ENCODE measurements around the gene TTC7B. TPM values are rescaled to one million over a fixed set of nuclear protein-coding genes. Genes with fewer than 3 reads are reported as not detected.

The TTC7B gene
- total and polyA plus RNA-seq, 2 experiments from 2014 or later = 7.9 to 28.6 TPM

- Mint-ChIP-seq H3K36me3 (ENCODE audit: low read depth) (peaks cover 4% of the 10 kb centered on the region; the same call in 1 of the 3 replicates), H3K27ac (peak overlapping the region; percentile 47; the same call in 1 of the 2 replicates), H3K9me3 (peaks cover 5% of the 10 kb centered on the region; the same call in 2 of the 3 replicates), H3K27me3 (ENCODE audit: insufficient read depth, low read depth, poor library complexity) (peaks cover 5% of the 10 kb centered on the region), H3K4me1 (peaks cover 9% of the 10 kb centered on the region), H3K4me3 (no peak overlapping the region)
- no peaks in the 10 kb centered on the region for H3F3A ChIP-seq (replicated peaks; ENCODE audit: low read depth)
- no peak overlapping the region for H3K4me3 ChIP-seq
- no peak for DNase-seq (ENCODE audit: low spot score)
- no peaks in the 10 kb centered on the region for H3K36me3 ChIP-seq (ENCODE audit: insufficient read depth)
- TF ChIP-seq STAT1 (IDR thresholded peaks at IDR 0.05; ENCODE audit: unreplicated experiment) (no peak), ZNF331 (CRISPR knock-in tag; IDR thresholded peaks at IDR 0.05; ENCODE audit: low read depth) (no peak), CREB1 (CRISPR knock-in tag; IDR thresholded peaks at IDR 0.05; ENCODE audit: low read depth) (no peak), EZH2phosphoT487 (IDR thresholded peaks at IDR 0.05; ENCODE audit: unreplicated experiment) (no peak), POLR2AphosphoS5 (IDR thresholded peaks at IDR 0.05; ENCODE audit: low read depth) (no peak), REST (IDR thresholded peaks at IDR 0.05; ENCODE audit: unreplicated experiment) (no peak), NANOG (IDR thresholded peaks at IDR 0.05; ENCODE audit: borderline replicate concordance) (no peak), ZNF462 (CRISPR knock-in tag; IDR thresholded peaks at IDR 0.05) (no peak), ZNF114 (CRISPR knock-in tag; IDR thresholded peaks at IDR 0.05) (no peak), CTCF (conservative IDR thresholded peaks at IDR 0.05; ENCODE audit: low read depth in 2 of 2) (no peak), JUNB (IDR thresholded peaks at IDR 0.05; ENCODE audit: unreplicated experiment) (no peak), EZH2 (IDR thresholded peaks at IDR 0.05; ENCODE audit: low read depth, unreplicated experiment) (no peak)
- TF ChIP-seq, protein P1, sequence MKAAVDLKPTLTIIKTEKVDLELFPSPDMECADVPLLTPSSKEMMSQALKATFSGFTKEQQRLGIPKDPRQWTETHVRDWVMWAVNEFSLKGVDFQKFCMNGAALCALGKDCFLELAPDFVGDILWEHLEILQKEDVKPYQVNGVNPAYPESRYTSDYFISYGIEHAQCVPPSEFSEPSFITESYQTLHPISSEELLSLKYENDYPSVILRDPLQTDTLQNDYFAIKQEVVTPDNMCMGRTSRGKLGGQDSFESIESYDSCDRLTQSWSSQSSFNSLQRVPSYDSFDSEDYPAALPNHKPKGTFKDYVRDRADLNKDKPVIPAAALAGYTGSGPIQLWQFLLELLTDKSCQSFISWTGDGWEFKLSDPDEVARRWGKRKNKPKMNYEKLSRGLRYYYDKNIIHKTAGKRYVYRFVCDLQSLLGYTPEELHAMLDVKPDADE (IDR thresholded peaks at IDR 0.05) = no peak
- H3K9me2 ChIP-seq (ENCODE audit: insufficient read depth) = no peaks in the 10 kb centered on the region
- no peaks in the 10 kb centered on the region for H3K27me3 ChIP-seq (ENCODE audit: insufficient read depth)
- ATAC-seq = peak; percentile 58
- H3K79me2 ChIP-seq (replicated peaks; ENCODE audit: insufficient read depth) = no peaks in the 10 kb centered on the region
- H2AFZ ChIP-seq = no peak overlapping the region
- H3K27ac ChIP-seq (ENCODE audit: low read depth) = no peak overlapping the region
- no peak overlapping the region for H3K4me2 ChIP-seq
- H3K4me1 ChIP-seq (ENCODE audit: insufficient read depth) = peaks cover 6% of the 10 kb centered on the region; the same call in 1 of the 2 replicates
- no peaks in the 10 kb centered on the region for H4K20me1 ChIP-seq (replicated peaks; ENCODE audit: insufficient read depth)
Measured at GRCh38 chr14:90545966-90546751, 270.1 kb downstream of the TTC7B start.

Data from GM23338 (cell line).